NCI-H2081 treated with DMSO at 0.1 percent for 48 hours (cell line): ENCODE results near the gene CMTM6.
"Not testable (repeated sequence)": the region's sequence is repeated elsewhere in the genome, so short reads cannot be mapped to it uniquely, and the experiment has no call there.

ENCODE experiments used
- DNase-seq: peaks from one replicate; lab custom pipeline; 2025; lab: John Stamatoyannopoulos, UW

Gene CMTM6

DNA sequence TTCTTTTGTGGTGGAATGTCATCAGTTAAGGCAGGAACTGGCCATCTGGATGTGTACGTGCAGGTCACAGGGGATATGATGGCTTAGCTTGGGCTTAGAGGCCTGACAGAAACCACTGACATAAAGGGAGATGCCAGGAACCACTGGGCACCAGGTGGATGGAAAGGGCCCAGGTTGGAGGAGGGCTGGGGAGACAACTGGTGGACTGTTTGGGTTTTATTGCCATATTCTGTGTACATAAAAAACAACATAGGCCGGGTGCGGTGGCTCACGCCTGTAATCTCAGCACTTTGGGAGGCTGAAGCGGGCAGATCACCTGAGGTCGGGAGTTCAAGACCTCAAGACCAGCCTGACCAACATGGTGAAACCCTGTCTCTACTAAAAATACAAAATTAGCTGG is 35.8 kb downstream of the CMTM6 start:
- DNase-seq: not testable (repeated sequence)

DNA sequence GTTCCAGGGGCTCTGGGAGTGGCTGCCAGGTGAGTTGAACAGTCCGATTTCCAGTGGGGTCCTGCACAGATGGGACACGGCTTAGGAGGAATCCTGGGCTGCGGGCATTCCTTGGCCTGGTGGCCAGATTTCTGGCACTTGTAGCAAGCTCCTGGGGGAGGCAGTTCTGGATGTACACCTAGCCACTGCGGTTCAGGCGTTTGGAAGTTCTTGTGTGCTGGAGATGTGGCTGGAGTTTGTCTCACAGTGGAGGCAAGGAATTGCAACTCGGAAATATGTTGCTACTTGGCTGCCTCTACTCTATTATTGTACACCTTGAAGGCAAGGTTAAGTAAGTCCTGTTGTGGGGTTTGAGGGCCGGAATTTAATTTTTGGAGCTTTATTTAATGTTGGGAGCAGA is 37.9 kb downstream of the CMTM6 start:
- not testable (repeated sequence) for DNase-seq

DNA sequence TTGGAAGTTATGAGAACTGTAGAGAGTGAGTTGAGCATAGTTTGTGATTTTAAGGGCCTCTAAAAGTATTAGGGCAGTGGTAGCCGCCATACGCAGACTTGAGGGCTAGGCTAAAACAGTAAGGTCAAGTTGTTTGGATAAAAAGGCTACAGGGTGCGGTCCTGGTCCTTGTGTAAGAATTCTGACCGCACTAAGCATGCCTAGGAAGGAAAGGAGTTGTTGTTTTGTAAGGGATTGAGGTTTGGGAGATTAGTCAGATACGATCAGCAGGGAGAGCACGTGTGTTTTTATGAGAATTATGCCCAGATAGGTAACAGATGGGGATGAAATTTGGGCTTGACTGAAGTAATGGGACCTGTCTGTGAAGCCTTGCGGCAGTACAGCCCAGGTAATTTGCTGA is 39.2 kb downstream of the CMTM6 start:
- DNase-seq: not testable (repeated sequence)

DNA sequence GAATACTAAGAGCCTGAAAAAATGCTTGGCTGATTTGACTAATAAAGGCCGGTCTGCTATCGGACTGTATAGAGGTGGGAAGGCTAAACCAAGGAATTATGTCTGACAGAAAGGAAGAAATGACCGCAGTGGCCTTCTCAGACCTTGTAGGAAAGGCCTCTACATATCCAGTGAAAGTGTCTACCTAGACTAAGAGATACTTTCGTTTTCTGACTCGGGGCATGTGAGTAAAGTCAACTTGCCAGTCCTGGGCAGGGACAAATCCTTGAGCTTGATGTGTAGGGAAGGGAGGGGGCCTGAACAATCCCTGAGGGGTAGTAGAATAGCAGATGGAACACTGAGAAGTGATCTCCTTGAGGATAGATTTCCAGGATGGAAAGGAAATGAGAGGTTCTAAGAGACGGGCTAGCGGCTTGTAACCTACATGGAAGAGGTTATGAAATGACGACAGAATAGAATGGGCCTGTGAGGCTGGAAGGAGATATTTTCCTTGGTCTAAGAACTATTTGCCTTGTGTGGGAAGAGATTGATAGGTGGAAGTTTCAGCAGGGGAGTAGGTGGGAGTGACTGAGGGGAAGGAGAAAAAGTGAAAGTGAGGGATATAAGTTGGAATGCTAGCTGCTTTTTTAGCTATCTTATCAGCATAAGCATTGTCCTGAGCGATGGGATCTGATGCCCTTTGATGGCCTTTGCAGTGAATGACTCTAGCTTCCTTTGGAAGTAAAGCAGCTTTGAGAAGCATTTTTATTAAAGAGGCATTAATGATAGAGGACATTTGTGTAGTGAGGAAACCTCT is 40.3 kb downstream of the CMTM6 start:
- DNase-seq: not testable (repeated sequence)

DNA sequence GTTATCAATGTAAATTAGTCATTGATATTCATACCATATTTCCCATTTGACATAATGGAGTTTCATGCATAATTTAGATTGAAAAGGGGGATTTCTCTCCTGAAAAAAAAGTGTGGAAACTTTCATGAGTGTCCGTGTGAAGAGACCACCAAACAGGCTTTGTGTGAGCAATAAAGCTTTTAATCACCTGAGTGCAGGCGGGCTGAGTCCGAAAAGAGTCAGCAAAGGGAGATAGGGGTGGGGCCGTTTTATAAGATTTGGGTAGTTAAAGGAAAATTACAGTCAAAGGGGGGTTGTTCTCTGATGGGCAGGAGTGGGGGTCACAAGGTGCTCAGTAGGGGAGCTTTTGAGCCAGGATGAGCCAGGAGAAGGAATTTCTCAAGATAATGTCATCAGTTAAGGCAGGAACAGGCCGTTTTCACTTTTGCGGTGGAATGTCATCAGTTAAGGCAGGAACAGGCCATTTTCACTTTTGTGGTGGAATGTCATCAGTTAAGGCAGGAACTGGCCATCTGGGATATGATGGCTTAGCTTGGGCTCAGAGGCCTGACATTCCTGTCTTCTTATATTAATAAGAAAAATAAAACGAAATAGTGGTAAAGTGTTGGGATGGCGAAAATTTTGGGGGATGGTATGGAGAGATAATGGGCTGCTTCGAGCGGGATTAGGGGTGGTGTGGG is 41.7 kb downstream of the CMTM6 start:
- not testable (repeated sequence) for DNase-seq

DNA sequence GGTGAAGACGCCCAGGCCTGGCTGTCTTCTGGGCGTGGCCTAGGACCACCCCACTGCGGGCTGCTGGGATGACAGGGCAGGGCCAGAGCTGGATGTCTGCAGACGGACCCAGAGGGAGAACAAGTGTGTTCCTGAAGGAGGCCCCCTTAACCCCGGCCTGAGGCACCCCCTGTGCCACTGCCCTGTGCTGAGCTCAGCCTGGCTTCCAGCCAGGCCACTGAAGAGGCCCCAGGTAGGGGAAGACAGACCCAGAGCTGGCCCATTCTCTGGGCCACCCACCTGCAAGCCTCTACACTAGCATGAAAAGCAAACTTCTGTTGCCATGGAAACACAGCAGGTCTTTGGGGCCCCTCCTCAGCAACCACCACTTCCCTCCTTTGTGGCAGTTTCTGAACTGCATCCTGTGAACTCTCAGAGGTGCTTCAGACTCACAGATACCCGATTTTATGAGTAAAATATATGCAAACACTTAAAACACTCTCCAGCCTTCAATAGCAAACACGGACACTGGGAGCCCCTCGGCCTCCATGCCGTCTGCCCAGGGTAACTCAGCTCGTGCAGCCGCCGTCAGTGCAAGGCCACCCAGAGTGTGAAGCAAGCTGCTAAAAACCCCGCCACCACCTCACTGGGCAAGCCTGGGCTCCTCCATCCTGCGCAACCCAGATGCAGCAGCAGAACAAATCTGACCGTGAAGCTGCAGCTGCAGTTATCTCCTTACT is 42.5 kb downstream of the CMTM6 start:
- DNase-seq: no peak

DNA sequence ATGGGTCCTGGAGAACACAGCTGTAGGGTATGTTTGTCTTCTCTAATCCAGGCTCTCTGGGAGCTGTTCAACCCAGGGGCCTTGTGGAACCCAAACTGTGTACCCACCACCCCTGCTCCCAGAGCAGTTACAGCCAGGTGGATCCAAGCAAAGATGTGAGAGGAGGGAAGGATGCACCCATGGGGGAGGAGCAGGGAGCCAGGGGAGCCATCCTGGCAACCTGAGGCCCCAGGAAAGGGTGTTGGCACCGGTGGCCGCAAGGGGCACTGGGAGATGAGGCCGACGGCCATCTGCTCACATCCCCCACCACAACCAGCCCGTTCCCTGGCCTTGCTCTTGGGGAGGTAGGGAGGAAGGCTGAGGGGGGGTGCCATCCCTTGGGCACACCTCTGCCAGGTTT is 43.2 kb downstream of the CMTM6 start:
- DNase-seq: no peak

DNA sequence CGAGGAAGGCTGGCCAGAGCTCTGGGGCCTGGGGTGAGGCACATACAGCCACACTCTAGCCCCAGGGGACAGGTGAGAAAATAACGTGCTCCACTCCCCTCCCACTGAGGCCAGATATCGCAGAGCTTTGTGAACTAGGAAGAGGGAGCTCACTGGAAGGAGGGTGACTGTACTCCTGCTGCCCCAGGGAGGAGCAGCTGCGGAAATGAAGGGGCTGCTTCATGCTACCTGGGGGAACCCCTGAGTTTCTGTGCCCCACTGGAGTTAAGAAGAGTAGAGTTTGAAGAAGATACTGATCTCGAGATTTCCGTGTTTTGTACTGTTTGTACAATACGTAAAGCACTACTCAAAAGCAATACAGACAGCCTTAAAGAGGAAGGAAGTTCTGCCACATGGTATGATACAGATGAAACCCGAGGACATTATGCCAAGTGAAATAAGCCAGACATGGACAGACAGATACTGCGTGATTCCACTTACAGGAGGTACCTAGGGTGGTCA is 44.6 kb downstream of the CMTM6 start:
- no peak for DNase-seq

DNA sequence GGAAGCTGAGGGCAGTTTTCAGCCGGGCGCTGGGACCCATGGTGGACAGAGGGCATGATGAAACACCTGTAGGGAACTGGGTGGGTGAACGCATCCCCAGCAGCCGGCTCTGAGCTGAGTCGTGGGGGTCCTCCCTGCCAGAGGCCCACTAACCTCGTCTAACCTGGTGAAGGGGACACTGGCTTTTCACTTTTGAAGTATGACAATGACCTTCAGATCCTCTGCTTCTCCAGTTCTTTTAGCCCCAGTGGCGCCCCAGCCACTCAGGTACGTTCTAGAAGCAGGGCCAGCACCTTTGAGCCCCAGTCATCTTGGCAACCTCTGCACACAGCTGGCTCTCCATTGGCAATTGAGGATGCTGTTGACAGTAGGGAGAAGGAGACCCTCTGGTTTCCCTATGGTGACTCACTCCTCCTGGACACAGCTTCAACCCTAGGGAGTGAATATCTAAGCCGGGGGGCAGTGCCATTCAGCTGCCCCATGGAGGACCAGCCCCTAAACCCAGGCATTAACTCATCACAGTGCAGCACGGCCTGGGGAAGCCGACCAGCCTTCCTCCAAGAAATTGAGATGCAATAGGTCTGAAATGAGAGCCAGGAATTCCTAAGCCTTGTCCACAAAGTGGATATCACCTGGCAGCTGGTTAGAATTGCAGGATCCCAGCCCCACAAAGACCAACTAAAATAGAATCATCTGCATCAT is 46.1 kb downstream of the CMTM6 start:
- no peak for DNase-seq

DNA sequence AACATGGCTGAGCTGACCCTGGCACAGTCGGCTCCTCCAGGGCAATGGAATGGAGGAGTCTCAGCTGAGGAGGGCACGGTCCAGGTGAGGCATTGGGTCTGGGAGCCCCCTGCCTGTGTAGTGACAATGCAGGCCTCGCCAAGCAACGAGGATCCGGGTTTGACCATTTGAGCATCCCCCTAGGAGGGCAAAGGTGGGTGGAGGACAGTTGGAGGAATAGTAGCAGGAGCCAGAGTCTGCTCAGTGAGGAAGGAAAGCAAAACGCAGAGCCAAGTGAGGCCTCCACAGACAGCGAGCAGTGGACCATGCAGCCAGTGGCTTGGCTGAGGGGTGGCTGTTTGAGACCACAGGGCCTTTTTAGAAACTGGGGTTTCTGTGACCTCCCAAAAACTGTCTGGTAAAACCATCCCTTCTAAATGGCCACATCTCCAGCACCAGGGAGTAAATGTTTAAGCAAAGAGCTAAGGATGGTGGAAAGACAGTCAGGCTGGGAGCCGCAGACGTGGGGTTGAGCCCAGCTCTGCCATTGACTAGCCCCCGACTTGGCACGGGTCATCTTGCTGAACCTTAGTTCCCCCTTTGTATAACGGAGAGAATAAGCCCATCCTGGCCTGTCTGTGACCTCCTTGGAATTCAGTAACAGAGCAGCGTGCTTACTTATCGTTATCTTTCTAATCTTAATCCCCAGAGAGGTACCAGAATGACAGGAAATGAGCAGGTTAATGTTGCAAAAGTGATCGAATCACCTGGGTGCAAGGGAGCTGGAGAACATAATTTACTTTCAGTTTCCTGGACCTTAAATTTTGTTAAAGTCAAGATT is 46.8 kb downstream of the CMTM6 start:
- DNase-seq: no peak

DNA sequence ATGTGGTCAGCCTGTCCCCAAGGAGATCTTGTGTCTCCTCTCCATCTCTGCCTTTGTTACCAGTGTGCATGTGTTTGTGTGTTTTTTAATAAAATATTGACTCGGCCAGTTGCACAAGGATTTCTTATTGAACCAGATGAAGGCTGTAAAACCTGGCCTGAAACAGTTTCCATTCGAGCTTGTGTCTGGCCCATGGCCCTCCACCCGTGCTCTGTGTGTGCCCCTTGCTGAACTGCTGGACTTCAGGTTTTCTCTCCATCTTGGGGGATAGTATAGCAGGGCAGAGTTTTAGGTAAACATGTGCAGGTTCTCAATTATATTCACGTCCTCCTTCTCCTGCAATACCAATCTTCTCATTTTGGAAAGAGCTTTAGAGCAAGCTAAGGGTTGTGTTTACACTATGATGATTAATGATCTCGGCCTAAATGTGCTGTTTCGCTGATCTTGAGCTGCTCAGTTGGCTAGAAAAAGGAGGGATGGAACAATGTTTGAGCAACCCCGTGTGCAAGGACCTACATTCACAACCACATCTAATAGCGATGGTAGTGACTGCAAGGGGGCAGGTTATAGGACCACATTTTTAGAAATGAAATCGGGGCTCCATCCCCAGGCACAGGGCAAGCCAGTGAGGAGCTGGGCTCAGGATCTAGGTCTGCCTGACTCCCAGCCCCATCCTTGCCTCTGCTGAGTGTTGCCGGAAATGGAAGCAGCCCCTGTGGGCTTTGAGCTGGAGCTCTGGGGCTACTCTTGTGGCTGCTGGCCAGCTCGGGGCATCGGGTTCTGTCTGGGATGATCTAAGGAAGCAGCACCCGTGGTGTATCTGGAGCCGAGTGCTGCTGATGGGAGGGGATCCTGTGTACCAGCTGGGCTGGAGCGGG is 47.7 kb downstream of the CMTM6 start:
- no peak for DNase-seq

DNA sequence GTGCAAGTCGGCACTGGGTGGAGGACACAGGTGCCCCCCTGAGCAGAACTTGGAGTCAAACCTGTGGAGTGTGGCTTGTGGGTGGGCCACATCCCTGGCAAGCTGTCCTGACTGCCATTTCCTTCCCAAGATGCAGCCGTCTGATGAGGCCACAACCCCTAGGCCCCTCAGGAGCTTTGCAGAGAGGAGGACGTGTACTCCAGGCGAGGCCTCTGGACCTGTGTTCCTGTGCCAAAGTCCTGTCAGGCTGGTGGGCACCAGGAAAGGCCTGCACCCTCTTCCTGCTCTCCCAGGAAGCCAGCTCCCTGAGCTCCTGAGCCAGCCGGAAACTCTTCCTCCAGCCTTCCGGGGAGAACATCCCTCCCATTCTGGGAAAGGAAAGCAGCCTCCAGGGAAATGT is 48.5 kb downstream of the CMTM6 start:
- DNase-seq: no peak

DNA sequence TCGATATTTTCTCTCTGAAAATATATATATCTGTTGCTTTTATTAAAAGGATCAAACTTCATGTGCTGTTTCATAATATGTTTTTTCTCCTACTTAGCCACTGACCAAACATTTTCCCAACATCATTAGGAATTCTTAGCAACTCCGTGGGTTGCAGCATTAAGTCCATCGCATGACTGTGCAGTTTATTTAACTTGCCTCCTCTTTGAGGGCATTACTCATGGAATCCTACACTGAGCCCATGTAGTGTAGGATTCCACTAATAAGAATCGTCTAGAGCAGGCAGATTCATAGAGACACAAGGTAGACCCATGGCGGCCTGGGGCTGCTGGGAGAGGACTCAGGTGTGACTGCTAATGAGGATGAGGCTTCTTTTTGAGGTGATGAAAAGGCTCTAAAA is 49.3 kb downstream of the CMTM6 start:
- no peak for DNase-seq

DNA sequence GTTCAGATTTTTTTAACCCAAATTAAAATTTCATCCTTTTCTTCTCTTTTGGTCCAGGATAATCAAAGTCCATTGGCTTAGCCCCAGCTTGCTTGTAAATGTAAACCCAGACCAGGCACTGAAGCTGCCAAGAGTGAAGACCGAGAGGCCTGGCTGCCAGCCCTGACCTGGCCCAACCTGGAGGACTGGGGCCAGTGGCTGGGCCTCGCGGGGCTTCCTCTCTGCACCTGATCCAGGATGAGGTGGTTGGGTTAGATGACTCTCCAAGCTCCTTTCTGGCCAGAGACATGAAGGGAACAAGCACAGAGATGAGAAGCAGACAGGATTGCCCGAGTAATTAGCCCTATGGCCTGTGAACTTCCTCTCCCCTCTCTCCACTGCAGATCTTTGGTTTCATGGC is 50.6 kb downstream of the CMTM6 start:
- no peak for DNase-seq

DNA sequence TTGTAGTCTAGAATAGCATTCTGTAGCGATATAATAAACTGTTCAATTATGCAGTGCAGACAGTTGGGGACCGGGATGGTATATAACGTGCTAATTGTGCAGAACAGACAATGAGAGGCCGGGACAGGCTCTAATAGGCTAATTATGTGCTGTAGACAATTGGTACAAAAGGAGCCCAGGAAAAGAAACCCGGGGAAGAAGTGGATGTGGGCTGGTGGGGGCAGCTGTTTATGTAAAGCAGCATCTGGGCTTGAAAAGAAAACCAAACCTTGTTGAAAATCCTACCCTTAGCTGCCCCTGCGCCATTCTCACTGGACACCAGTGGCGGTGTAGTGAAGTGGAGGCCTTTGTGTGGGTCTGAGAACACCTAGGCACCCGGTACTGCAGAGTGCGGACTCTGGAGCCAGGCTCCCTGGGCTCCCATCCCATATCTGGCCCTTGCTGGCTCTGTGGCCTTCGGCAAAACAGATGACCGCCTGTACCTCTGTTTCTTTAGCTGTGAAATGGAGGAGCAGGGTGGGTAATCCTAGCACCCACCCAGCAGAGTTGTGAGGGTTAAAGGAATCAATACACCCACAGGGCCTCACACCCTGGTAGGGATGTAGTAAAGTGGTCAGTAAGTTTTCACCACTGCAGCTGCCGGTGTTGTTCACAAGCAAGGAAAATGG is 51.5 kb downstream of the CMTM6 start:
- DNase-seq: no peak

DNA sequence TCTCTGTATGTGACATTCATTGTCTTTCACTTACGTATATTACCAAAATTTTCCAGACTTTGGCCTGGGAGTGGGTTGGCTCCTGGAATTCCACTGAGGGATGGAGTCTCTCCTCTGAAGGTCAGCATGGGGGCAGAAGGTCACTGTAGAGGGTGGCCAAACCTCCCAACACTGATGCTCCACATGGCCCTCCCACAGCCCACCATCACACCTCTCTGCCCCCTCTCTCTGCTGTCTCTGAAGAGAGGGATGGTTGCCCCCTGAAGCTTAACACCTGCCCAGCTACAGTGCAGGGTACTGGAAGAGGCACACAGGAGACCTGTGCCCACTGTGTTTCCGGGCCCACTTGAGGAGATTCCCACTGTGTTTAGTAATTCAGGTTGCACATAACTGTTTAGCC is 52.2 kb downstream of the CMTM6 start:
- DNase-seq: no peak

DNA sequence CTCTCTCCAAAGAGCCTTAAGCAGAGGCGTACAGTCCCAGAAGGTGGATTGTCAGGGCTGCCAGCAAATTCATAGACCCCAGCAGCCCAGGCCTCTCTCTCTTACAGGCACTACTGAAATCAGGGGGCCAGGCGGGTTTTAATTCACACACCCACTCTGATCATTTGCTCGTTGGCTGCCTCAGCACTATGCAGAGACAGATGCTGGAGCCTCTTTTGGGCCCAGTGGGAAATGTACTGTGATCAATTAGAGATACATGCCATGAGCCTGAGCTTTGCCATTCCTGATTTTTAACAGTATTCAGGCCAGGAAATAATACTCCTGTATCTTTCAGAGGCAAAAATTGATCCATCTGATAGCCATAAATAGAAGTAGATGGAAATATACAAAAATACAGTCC is 53.0 kb downstream of the CMTM6 start:
- no peak for DNase-seq

DNA sequence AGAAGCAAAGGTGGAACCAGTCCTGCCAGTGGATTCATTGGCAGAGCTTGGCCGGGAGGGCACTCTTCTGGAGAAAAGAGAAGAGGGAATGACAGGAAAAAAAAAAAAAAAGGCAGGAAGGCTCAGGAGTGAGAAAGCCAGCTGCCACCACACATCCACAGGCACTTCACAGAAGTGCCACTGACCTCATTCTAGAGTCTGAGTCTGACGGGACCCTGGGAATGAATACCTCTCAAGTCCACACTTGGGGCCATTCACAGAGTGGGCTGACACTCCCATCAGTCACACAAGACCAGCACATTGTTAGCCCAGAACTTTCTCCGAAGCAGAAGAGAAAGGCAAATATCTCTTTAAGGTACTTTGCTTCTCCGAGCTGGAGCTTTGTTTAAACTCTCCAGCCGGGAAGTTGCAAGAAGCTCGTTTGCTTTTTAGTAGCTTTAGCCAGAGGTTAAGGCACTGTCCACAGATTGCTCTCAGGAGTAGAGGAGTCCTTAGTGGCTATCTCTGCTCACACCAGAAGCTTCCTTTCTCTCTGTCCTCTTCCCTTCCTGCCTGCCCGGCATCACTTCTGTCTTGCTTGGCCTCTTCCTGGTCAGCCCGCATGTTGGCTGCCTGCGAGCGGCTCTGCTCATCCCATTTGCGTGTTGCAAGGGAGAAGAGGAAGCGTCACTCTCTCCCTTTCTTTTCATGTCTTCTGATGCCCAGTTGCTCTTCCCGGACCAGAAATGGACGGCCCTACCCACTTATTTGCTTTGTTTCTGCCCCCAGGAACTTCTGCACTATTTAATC is 53.8 kb downstream of the CMTM6 start:
- DNase-seq: no peak

DNA sequence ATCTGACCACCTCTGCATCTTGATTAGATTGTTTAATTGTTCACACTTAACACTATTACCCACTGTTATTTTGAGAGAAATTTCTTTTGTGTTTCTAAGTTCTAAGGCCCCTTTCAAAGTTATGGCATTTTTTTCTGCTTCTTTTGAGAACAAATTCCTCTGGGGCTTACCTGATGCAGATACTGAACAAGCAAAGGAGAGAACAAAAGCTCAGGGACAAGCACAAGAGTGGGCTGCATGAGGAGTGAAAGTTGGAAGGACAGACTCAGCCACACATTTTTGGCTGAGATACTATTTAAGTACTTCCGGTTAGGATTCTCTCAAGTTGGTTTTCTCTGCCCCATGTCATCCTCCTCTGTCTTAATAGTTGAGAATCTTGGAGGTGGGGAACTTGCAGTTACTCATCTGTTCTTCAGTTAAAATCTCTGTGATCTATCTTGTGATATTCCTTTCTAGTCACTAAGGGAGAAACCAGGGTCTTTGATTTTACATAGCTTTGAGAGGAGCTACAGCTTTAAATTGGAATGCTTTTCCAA is 54.7 kb downstream of the CMTM6 start:
- no peak for DNase-seq
